ENCODE results near the gene PPP2R2D.
"Not testable (repeated sequence)": the region's sequence is repeated elsewhere in the genome, so short reads cannot be mapped to it uniquely, and the experiment has no call there.

PPP2R2D gene

GRCh38 chr10:131908151-131908550, 7.3 kb downstream of the PPP2R2D start:
- no peak for DNase-seq (ENCODE audit: low spot score)

- DNase-seq (ENCODE audit: low spot score), result no peak
These were observed 8.4 kb downstream of the PPP2R2D start for GRCh38 chr10:131909014-131909808.

GRCh38 chr10:131909929-131910328, 9.1 kb downstream of the PPP2R2D start:
- no peak for DNase-seq (ENCODE audit: low spot score)

- no peak for DNase-seq (ENCODE audit: low spot score)
These were observed 10.0 kb downstream of the PPP2R2D start for GRCh38 chr10:131910663-131911314.

- no peak for DNase-seq (ENCODE audit: low spot score)
These were observed 10.6 kb downstream of the PPP2R2D start for GRCh38 chr10:131911451-131911850.

- DNase-seq (ENCODE audit: low spot score), result no peak
These were observed 11.8 kb downstream of the PPP2R2D start for GRCh38 chr10:131912620-131913019.

GRCh38 chr10:131915484-131915883, 14.7 kb downstream of the PPP2R2D start:
- no peak for DNase-seq (ENCODE audit: low spot score)

- no peak for DNase-seq (ENCODE audit: low spot score)
These were observed 15.4 kb downstream of the PPP2R2D start for GRCh38 chr10:131915990-131916766.

GRCh38 chr10:131916767-131917160, 16.0 kb downstream of the PPP2R2D start:
- not testable (repeated sequence) for DNase-seq (ENCODE audit: low spot score)

GRCh38 chr10:131917496-131917895, 16.7 kb downstream of the PPP2R2D start:
- not testable (repeated sequence) for DNase-seq (ENCODE audit: low spot score)

GRCh38 chr10:131919461-131919860, 18.7 kb downstream of the PPP2R2D start:
- DNase-seq (ENCODE audit: low spot score), result not testable (repeated sequence)

- DNase-seq (ENCODE audit: low spot score), result no peak
These were observed 19.3 kb downstream of the PPP2R2D start for GRCh38 chr10:131920151-131920550.

- no peak for DNase-seq (ENCODE audit: low spot score)
These were observed 19.9 kb downstream of the PPP2R2D start for GRCh38 chr10:131920693-131921092.

- no peak for DNase-seq (ENCODE audit: low spot score)
These were observed 20.4 kb downstream of the PPP2R2D start for GRCh38 chr10:131921184-131921583.

GRCh38 chr10:131923038-131923756, 22.4 kb downstream of the PPP2R2D start:
- DNase-seq (ENCODE audit: low spot score), result no peak

- DNase-seq (ENCODE audit: low spot score), result no peak
These were observed 24.3 kb downstream of the PPP2R2D start for GRCh38 chr10:131925011-131925649.

- DNase-seq (ENCODE audit: low spot score), result no peak
These were observed 24.9 kb downstream of the PPP2R2D start for GRCh38 chr10:131925716-131926115.

GRCh38 chr10:131926253-131926652, 25.4 kb downstream of the PPP2R2D start:
- no peak for DNase-seq (ENCODE audit: low spot score)

- DNase-seq (ENCODE audit: low spot score), result no peak
These were observed 26.2 kb downstream of the PPP2R2D start for GRCh38 chr10:131926743-131927595.

GRCh38 chr10:131928248-131929095, 27.7 kb downstream of the PPP2R2D start:
- no peak for DNase-seq (ENCODE audit: low spot score)
